Cortex of kidney (tissue), 1 donor: Measurements from ENCODE around the gene SLC24A4.

ENCODE experiments used
- DNase-seq: peaks from one replicate; lab custom pipeline; 2025; lab: John Stamatoyannopoulos, UW

Gene SLC24A4

DNA sequence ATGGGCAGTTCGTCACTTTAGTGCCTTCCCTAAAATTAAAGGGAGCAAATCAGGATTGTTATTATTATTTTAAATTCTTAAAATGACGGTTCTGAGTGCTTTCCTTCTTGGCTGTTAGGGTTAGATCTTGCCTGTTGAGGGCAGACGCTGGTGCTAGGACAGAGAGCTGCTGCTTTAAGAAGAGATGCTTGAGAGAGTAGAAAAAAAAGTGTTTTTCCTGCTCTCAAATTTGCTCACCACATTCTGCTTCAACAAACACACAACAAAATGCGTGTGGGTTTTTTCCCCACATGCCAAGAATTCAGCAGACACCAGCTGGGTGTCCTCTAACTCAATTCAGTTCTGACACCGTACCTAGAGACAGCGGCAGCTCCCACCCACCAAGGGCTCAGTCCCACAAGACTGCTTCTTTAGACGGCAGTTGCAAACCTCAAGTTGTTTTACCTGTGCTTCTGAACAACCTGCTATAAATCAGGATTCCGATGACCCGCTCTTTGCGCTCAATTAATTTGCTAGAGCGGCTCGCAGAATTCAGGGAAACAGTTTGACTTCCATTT lies 114.8 kb downstream of the SLC24A4 start:
- no peak for DNase-seq

GRCh38 chr14:92439537-92440344 lies 116.8 kb downstream of the SLC24A4 start:
- no peak for DNase-seq

- DNase-seq, result no peak
Measured at GRCh38 chr14:92440345-92441003, 117.5 kb downstream of the SLC24A4 start.

DNA sequence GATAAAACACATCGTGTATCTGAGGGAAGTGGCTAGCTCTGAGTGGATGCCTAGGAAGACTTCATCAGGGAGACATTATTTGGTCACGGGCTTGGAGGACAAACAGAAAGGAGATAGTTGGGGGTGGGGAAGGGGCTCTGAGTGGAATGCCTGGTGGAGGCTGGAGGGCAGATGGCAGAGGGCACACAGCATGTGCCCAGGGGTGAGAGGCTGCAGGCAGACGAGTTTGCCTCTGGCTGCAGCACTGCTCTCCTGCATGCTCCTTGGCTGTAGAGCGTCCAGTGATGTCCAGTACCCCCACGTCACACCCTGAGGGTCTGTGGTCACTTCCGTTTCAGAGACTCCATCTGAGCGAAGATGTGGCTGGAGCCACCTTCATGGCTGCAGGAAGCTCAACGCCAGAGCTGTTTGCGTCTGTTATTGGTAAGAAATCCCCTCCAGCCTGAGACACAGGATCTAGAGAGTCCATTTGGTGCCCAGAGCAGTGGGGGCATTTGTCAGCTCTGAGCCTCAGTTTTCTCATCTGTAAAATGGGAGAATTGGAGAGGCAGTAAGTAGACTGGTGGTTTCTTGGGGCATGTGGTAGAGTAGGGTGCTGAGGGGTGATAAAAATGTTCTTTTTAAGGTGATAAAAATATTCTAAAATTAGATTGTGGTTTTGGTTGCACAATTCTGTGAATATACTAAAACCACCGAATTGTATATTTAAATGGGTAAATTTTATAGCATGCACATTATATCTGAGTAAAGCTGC lies 119.0 kb downstream of the SLC24A4 start:
- DNase-seq, result no peak

GRCh38 chr14:92443167-92443566 lies 120.2 kb downstream of the SLC24A4 start:
- no peak for DNase-seq

GRCh38 chr14:92443741-92444140 lies 120.8 kb downstream of the SLC24A4 start:
- no peak for DNase-seq

- DNase-seq, result no peak
Measured at GRCh38 chr14:92446771-92447170, 123.8 kb downstream of the SLC24A4 start.

- DNase-seq, result no peak
Measured at GRCh38 chr14:92447416-92448197, 124.6 kb downstream of the SLC24A4 start.

DNA sequence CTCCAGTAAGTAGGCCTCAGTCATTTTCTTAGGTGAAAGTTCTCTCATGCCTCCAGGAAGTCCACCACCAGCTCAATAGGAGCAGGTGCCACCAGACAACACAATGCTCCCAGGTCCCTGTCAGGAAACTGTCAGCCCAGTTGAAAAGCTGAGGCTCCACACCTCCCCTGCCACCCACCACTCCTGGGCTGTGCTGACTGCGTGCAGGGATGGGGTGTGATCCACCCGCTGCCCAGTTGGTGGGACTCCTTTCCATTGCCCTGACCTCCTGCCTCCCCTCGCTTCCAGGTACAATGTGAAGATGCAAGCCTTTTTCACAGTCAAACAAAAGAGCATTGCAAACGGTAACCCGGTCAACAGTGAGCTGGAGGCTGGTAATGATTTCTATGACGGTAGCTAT lies 125.8 kb downstream of the SLC24A4 start:
- DNase-seq, result no peak

DNA sequence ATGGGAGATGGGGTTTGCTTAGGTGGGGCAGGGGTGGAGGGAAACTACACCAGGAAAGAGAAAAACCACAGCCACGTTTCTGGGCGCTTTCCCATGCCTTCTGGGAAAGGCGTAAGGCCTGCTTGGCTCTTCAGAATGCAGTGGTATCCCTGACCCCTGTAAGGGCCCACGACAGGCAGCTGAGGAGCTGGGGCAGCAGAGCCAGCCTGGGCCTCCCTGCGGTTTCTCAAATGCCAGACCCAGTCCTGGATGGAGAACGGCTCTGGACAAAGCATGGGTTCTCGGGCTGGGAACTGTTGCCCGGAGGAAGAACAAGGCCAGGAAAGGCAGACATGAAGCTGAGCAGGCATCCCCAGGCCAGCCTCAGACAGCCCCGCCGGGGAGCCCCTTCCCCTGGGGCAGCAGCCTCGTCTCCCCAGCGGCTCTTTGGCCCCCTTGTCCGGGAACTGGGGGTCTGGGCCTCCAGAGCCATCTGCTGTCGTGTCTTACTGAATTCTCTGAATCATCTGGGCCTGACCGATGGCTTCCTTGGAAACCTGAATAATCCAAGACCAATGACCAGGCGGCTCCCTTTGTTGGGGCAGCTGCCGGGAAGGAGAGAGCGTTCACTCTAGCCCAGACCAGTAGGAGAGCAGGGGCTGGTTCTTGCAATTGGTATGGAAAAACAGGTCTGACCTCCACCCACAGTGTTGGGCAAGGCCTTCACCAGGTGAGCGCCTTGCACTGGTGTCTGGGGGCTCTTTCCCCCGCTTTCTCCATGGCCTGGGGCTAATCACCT lies 126.6 kb downstream of the SLC24A4 start:
- no peak for DNase-seq

DNA sequence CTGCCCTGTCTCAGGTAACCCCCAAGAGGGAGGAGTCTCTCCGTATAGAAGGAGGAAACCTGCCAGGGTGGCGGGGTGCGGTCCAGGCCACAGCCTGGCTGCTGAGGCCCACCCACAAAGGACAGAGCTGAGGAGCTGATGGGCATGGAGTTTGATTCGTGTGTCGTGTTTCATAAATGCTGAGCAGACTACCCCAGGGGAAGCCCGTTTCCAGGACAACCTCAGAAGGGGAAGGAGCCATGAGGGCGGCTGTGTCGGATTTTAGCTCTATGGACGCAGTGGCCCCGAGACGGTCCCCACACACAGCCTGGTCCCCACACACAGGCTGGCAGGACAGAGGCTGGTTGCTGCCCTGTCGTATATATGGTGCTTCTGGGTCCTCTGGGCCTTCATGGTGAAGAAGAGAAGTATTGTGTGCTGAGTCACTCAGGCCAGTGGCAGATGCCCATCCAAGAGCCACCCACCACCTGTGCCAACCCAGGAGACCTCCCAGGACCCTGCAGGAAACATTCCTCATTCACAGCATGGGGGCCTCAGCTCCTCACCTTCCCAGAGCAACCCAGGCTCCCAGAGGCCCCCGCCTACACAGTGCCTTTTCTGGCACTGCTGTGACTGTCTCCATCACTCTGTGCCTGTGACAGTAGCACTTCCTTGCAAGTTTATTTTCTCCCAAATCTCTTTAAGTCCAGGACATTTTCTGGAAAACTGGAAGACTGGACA lies 127.5 kb downstream of the SLC24A4 start:
- no peak for DNase-seq

DNA sequence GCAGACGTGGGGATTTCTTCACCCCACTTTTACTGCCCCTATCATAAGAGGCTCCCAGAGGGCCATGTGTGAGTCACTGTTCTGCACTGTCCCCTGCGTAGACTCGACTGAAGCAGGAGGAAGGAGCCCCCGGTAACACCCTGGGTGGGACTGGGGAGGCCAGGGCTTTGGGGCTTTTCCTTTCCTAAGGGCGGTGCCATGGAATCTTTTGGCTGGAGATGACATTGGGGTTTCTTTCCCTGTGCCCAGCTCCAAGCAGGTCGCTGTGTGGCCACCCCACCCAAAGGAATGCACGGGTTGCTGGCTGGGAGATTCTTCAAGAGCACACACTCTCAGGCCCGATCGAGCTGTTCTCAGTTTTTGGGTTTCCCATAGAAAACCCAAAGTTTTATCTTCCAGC lies 128.3 kb downstream of the SLC24A4 start:
- no peak for DNase-seq

- no peak for DNase-seq
Measured at GRCh38 chr14:92451755-92452154, 128.8 kb downstream of the SLC24A4 start.

DNA sequence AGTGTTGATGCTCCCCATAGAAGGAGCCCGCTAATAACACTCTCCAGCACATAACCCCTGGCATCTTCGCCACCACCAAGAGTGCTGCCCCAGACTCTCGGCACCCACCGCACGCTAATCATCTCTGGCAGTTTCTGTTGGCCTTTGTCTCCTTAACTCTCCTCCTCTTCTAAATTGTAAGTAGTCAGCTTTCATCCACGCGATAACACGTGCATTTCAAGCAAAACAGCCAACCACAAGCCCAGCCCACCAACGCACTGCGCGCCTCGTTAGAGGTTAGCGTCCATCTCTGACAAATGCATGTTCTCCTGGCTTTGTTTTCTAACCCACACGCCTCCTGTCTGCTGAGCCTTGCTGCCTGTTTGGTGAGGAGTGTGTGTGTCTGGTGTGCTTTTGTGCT lies 129.5 kb downstream of the SLC24A4 start:
- DNase-seq, result no peak

DNA sequence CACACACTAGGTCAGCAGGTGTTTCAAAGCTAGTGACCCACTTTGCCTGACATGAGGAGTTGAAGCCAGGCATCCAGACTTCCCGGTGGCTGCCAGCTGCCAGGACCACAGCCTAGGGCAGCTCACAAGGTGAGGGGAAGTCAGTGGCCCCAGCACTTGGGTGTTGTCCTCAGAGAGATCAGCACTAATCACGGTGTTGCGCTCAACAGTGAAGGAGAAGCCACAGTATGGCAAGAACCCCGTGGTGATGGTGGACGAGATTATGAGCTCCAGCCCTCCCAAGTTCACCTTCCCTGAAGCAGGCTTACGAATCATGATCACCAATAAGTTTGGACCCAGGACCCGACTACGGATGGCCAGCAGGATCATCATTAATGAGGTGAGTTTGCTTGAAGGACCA lies 130.7 kb downstream of the SLC24A4 start:
- no peak for DNase-seq

- no peak for DNase-seq
Measured at GRCh38 chr14:92455231-92455630, 132.3 kb downstream of the SLC24A4 start.

- DNase-seq, result no peak
Measured at GRCh38 chr14:92456215-92457015, 133.4 kb downstream of the SLC24A4 start.

DNA sequence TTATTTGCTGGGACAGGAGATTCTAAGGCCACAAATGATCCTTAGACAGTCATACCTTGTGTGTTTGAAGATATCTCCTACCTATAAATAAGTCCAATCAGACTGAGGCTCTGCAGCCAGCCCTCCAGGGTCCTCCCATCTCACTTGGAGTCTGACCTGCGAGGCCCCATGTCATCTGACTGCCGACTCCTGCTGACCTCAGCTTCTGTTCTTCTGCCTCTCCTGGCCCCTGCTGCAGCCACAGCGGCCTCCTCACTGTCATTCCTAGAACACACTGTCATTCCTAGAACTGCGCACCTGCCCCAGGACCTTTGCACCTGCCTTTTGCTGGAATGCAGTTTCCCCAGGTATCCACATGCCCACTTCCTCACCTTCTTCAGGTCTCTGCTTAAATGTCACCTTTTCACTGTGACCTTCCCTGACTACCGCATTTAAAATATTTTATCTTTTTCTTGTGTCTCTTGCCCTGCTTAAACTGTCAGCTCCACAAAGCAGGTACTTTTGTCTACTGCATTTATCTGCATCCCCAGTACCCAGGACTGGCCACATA lies 134.1 kb downstream of the SLC24A4 start:
- no peak for DNase-seq
